Measurements from ENCODE around the gene DCAF11.

DCAF11 gene

GRCh38 chr14:24139272-24139934, 24.8 kb downstream of the DCAF11 start:
- DNase-seq (ENCODE audit: low read depth): no peak

- peak; percentile 100 for DNase-seq (ENCODE audit: low read depth)
Observed at GRCh38 chr14:24141097-24141880, 26.7 kb downstream of the DCAF11 start, which contains the start of gene EMC9. TSS of gene EMC9 (minus strand) at chr14:24141591. CDS start at chr14:24141304, 287 bp downstream.

GRCh38 chr14:24143511-24143910, 28.9 kb downstream of the DCAF11 start:
- DNase-seq (ENCODE audit: low read depth): peak; percentile 22

GRCh38 chr14:24144451-24144850, 29.9 kb downstream of the DCAF11 start:
- DNase-seq (ENCODE audit: low read depth): no peak

GRCh38 chr14:24145219-24145618, 30.6 kb downstream of the DCAF11 start:
- no peak for DNase-seq (ENCODE audit: low read depth)

- DNase-seq (ENCODE audit: low read depth): peak; percentile 16
Observed at GRCh38 chr14:24145690-24146452, 31.3 kb downstream of the DCAF11 start.

GRCh38 chr14:24146453-24146977, 31.9 kb downstream of the DCAF11 start, which contains the start of gene PSME2:
TSS of gene PSME2 (minus strand) at chr14:24146610. CDS start at chr14:24146581, 29 bp downstream.
- peak; percentile 99 for DNase-seq (ENCODE audit: low read depth)

GRCh38 chr14:24146978-24147760, 32.6 kb downstream of the DCAF11 start, which contains the start of gene RNF31:
TSS of gene RNF31 (plus strand) at chr14:24147498. CDS start at chr14:24147699, 201 bp downstream.
- peak; percentile 99 for DNase-seq (ENCODE audit: low read depth)

- no peak for DNase-seq (ENCODE audit: low read depth)
Observed at GRCh38 chr14:24147761-24148428, 33.3 kb downstream of the DCAF11 start.

GRCh38 chr14:24149302-24149969, 34.9 kb downstream of the DCAF11 start:
- no peak for DNase-seq (ENCODE audit: low read depth)

- DNase-seq (ENCODE audit: low read depth): no peak
Observed at GRCh38 chr14:24150061-24150460, 35.5 kb downstream of the DCAF11 start.

GRCh38 chr14:24150567-24150966, 36.0 kb downstream of the DCAF11 start:
- DNase-seq (ENCODE audit: low read depth): no peak

- DNase-seq (ENCODE audit: low read depth): no peak
Observed at GRCh38 chr14:24150993-24151392, 36.4 kb downstream of the DCAF11 start.

GRCh38 chr14:24151404-24152080, 37.0 kb downstream of the DCAF11 start:
- no peak for DNase-seq (ENCODE audit: low read depth)

- no peak for DNase-seq (ENCODE audit: low read depth)
Observed at GRCh38 chr14:24155100-24155499, 40.5 kb downstream of the DCAF11 start.

GRCh38 chr14:24156840-24157239, 42.3 kb downstream of the DCAF11 start:
- DNase-seq (ENCODE audit: low read depth): no peak

GRCh38 chr14:24157331-24157730, 42.8 kb downstream of the DCAF11 start:
- no peak for DNase-seq (ENCODE audit: low read depth)

- no peak for DNase-seq (ENCODE audit: low read depth)
Observed at GRCh38 chr14:24159777-24160498, 45.4 kb downstream of the DCAF11 start.

- no peak for DNase-seq (ENCODE audit: low read depth)
Observed at GRCh38 chr14:24160499-24160849, 45.9 kb downstream of the DCAF11 start.

Measured in EH (cell line).